ENCODE measurements around the gene ARSJ.
"Not testable (repeated sequence)": the region's sequence is repeated elsewhere in the genome, so short reads cannot be mapped to it uniquely, and the experiment has no call there.

ARSJ gene

DNA sequence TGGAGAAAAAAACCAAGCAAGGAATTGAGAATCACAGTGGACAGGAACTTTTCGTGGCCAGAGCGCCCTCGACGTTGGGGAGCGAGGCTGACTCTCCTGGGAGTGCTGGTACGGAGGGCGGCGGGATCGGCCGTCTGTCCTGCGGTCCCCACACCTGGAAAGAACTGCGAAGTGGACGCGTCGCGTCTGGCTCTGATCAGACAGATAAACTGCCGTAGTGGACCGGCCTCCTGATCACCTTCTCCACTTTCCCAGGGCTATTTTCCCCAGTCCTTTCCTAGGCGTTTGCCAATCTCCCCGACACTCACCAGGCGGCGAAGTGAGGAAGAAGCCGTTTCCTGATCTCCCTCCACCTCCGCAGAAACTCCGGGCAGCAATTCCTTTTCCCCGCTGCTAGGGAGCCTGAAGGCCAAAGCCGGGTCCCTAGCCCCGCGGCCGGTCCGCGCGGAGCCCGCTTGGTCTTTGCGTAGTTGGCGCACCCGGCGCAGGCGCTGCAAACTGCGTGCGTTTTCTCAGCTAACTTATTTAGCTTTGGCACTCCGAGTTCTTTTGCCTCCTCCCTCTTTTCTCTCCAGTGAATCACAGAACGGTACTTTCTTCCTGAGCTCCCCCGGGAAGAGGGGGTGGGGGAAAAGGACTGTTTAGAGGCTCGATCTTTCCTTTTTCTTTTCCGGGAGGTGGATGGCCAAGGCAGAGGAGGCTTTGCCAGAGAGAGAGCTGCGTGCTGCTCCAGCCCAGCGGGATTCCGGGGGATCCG, at the start of gene ARSJ:
TSS of gene ARSJ (minus strand) at position 500 of the 757 bp plus-strand sequence. CDS start 813 bp downstream, outside the sequence.
- peak; percentile 83 for DNase-seq (ENCODE audit: low spot score)

DNA sequence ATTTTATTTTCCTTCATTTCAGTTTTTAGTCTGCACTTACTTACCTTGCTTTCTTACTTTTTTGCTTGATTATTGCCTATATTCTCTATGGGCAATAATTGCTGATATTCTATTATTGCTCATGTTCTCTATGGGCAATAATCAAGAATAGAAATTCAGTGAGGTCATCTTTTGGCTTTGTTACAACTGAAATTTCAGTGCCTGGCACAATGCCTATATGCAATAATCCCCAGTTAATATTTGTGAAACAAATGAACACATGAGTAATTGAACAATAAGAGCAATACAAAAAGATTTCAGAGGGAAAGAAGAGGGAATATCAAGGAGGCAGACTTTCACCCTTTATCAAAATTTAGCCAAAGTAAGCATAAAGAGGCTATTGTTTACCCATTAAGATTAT, 48.6 kb upstream of the ARSJ start:
- DNase-seq (ENCODE audit: low spot score), result no peak

DNA sequence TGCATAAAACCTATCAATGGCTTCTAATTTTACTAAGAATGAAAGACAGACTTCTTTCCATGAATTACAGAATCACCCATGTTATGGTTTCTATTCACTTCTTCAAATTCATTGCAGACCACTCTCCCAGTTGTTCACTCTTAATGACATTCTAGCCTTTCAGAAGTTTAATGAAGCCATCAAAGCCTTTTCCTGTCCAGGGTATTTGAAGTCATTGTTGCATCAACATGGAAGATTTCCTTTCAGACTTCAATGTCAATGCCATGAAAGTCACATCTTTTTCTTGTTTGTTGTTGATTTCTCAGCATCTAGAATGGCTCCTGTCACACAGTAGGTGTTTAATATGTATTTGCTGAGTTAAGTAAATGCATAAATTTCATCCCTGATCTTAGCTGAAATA, 48.1 kb upstream of the ARSJ start:
- DNase-seq (ENCODE audit: low spot score), result no peak

DNA sequence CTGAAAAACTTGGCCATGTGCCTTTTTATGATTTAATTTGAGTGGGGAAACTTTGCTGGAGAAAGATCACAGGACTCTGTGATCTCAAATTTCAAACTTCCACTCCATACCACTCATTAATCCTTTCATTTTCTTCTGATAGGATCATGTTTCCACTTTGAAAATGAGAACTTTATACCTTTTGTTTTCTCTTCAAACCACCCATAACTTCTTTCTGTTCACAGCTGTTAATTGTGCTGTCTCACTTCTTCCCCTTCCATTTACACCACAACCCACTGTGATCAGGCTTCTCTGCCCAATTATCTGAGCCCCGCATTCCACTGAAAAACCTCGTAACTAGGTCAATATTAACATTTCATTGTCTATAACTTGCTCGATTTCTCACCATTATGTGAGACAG, 47.0 kb upstream of the ARSJ start:
- DNase-seq (ENCODE audit: low spot score), result no peak

DNA sequence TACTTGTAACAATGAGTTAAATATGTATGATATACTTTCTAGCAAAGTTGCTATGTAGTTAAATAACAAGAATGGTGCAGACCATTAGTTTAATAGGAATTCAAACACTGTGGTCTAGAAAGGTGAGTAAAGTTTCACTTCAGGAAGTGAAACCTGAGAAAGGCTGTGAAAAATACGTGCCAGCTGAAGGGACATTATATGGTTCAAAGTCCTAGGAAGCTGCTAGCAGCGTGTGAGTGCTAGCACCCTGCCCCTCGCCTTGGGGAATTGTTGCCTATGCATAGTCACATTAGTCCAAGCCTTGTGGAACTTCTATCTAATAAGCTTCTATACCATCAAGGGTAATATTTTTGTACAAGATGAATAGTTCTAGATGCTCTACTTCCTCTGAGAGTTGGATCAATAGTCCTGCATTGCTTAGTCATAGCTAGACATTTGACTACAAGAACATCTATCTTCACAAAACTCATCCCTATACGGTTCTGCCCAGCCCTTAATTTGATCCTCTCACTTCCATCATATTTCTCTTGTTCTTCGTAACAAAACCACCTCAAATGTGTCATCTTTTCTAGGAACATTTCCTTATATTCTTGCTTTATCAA, 45.8 kb upstream of the ARSJ start:
- no peak for DNase-seq (ENCODE audit: low spot score)

DNA sequence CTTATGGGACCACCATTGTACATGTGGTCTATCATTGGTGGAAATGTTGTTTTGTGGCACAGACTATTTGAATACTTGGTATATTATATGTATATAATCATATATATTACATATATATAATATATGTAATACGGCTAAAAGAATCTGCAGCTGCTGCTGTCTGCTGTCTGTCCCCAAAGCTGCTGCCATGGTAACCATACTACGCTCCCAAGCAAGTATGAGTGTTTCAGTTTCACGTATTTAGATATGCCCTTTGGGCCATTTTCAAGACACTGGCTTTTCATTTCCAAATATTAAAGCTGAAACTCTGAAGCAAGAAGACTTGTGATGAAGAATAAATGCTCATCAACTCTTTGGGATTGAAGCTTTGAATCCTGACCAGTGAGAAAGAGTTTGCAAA, 42.0 kb upstream of the ARSJ start:
- no peak for DNase-seq (ENCODE audit: low spot score)

DNA sequence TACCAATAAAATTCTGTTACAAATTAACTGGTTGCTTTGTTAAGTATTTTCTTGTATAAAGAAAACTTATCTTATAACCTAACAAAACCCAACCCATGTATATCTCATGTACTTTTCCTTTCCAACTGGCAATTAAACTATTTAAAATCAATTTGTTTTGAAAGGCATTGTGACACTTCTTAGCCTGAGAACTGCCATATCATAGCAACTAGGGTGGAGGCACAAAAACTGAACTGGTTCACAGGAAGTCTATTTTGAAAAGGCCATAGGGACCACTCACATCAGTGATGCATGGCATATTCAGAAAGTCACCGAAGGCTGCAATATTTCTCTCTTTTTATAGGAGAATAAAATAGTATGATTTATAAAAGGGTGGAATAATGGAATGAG, 40.5 kb upstream of the ARSJ start:
- DNase-seq (ENCODE audit: low spot score), result no peak

DNA sequence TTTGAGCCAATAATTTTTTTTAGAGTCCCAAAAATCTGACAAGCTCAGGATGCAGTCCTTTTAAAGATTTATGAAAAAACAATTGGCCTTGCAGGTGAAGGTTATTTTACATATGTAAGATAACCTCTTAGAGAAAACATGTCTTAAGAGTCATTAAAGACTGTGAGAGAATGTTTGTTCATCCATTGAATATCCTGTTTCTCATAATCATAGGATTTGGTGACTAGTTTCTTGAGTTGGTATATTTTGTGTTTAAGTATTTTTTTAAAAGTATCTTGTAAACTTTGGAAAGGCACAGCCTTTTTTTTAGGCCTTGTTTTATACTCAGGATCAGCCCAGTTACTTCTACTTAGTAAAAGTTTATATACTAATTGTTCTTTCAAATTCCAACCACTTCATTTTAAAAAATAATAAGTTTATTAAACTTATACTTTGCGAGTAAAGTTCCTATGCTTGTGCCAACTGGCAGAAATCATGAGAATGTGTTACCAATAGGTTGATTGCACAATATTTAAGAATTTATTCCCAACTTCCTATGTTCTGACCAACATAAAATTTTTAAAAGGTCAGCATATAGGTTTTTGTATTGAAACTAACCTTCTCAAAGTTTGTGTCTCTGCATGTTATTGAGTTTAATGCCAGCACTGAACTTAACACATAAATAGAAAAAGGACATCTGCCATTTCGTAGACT, 40.0 kb upstream of the ARSJ start:
- no peak for DNase-seq (ENCODE audit: low spot score)

DNA sequence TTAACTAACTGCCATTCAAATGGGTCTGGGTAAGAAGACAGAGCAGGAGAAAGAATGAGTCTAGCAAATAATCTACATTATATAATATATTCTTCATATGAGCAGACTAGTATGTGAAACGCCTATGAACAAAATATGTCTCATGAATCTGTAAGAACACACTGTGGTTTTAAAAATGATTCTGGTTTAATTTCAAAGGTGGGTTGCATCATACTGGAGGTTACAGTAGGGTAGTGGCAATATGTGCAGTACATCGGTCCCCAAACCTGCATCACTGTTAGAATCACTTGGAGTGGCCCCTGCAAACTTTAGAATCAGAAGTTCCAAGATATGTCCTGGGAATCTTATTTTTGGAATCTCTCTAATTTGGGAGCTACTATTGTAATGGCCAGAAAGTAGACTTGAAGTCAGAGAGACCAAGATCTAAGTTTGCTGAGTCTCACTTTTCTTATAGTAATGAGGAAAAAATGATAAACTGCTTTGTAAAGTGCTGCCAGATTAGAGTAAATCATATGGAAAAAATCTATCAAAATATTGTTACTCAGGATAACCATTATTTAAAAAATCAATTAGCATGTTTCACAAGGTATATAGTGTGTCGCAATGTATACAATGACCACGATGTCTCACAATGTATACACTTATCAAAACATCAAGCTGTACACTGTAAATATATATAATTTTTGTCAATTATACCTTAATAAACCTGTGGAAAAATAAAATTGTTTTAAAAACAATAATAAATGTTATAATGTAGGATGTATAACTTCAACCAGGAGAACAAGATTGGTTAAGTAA, 37.9 kb upstream of the ARSJ start:
- DNase-seq (ENCODE audit: low spot score), result no peak

DNA sequence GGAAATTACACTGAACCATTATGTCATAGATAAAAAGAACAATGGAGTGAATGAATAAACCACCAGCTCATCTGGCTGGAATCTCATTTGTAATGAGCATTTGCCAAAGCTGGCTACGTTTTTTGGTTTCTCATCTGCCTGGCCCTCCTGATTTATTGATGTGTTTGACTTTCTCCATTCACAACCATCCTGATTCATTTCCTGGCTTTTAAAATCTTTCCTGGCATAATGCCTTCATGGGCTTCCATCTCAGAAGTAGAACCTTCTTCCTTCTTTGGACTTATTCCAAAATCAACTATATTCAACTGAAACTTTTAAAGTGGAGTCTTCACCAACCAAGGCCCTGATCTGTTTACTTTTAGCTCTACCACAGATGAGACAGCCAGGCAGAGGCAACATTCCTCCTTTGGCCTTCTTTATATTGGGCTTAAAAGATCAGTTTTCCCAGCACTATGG, 36.0 kb upstream of the ARSJ start:
- DNase-seq (ENCODE audit: low spot score), result peak; percentile 88

DNA sequence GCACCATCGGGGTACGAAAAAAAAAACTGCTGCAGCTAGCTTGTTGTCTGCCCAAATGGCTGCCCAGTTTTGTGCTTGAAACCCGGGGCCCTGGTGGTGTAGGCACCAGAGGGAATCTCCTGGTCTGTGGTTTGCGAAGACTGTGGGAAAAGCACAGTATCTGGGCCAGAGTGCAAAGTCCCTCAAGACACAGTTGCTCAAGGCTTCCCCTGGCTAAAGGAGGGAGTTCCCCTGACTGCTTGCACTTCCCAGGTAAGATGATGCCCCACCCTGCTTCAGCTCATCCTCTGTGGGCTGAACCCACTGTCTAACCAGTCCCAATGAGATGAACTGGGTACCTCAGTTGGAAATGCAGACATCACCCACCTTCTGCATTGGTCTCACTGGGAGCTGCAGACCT, 33.8 kb upstream of the ARSJ start:
- not testable (repeated sequence) for DNase-seq (ENCODE audit: low spot score)

DNA sequence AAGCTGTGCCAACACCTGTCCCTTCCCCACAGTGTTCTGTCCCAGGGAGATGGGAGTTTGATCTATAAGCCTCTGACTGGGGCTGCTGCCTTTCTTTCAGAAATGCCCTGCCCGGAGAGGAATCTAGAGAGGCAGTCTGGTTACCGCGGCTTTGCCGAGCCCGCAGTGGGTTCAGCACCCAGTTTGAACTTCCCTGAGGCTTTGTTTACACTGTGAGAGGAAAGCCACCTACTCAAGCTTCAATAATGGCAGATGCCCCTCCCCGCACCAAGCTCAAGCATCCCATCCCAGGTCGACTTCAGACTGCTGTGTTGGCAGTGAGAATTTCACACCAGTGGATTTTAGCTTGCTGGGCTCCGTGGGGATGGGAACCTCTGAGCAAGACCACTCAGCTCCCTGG, 33.3 kb upstream of the ARSJ start:
- no peak for DNase-seq (ENCODE audit: low spot score)

DNA sequence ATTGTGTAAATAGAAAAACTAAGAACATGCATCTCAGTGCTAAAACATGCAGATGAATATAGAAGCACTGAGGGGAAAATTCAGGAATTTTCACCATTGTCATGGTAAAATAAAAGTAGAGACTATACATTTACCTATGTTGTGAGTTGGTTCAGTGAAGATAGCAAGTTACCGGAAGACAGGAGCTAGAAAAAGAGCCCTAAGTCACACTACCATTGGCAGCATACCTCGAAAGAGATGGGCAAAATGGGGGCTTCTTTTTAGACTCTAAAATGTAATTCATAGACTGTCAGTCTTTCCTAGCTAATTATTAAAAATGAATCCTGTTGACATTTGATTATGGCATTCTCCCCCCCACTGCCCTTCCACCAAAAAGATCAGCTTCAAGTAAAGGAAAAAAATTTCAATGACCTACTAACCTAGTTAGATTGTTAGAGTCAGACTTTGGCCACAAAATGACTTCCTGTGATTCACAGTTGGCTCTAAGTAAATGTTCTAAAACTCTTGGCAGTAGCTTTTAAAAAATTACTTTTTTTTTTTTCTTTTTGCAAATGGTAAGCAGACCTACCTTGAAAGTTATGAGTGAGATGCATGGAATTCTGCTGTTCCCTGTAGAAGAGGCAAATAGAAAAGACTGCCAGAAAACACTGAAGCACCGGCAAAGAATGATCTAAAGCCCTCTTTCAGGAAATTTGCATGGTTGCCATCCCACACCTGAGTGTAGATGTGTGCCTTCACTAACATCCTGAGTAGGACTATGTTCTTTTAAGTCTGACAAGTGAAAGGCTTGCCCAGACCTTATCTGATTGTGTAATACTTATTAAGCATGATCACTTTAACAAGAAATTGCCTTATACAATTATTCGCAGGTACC, 26.4 kb upstream of the ARSJ start:
- peak; percentile 55 for DNase-seq (ENCODE audit: low spot score)

DNA sequence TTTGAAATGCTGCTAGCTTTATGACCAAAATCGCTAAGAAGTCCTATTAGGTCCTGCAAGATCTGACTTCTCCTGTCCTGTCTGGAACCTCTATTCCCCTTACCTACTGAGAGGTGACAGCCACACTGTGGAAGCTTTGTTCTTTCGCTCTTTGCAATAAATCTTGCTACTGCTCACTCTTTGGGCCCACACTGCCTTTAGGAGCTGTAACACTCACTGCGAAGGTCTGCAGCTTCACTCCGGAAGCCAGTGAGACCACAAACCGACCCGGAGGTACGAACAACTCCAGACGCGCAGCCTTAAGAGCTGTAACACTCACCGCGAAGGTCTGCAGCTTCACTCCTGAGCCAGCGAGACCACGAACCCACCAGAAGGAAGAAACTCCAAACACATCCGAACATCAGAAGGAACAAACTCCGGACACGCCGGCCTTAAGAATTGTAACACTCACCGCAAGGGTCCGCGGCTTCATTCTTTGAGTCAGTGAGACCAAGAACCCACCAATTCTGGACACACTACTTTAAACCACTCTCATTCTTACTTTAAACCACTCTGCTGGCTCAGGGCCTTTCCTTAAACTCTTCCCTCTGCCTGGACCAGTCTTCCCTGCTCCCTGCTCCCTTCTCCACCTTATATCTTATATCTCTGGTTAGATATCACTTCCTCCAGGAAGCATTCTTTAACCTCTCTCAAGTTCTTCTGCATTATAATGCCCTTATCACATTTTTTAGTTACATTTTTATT, 25.2 kb upstream of the ARSJ start:
- not testable (repeated sequence) for DNase-seq (ENCODE audit: low spot score)

DNA sequence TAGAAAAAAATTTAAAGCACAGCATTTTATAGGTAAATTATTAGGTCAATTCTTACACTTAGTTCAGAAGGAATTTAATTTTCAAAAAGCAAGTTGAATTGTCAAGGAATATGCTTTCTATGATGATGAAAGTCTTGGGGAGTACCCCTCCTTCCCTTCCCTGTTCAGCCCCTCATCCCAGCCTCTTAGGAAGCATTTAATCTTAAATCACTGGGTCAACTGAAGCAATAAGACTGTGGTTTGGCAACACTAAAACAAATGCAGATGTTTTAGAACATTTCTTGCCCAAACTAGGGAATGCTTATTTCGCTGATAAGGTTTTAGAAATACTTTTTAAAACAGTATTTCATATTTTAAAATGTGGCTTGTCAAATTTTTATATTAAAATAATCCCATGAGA, 19.1 kb upstream of the ARSJ start:
- DNase-seq (ENCODE audit: low spot score), result peak; percentile 17

DNA sequence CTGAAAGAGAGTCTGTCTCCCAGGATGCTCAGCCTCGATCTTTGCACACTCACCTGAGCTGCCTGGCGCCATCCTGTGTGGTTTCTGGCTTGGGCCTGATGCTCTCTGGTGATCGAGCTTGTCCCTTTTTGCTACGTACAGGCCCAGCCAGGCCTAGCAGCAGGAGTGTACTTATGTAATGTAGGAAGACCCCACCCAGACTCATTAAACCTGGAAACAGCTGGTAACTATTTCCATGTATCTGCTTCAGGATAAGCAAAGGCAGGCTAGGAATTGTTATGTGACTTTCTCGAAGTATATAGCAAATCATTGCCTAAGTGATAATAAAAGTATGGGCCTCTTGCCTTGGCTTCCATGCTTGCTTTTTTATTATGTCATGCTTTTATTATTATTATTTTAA, 18.6 kb upstream of the ARSJ start:
- no peak for DNase-seq (ENCODE audit: low spot score)

DNA sequence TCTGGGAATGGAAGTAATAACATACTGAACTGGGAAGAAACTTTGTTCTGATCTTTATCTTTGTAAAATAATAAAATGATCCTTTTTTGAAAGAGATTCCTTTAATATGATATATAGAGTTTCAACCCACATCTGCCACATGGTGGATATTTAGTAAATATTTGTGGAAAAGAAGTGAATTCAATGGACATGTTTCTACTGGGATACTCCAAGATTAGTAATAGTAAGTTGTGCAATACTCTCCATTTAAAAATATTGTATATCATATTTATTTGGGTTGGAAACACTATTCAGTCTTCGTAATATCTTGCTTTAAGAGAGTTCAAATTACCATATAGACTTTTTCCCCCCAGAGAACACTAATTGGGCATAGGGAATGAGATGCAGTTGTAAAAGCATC, 17.8 kb upstream of the ARSJ start:
- DNase-seq (ENCODE audit: low spot score), result no peak

DNA sequence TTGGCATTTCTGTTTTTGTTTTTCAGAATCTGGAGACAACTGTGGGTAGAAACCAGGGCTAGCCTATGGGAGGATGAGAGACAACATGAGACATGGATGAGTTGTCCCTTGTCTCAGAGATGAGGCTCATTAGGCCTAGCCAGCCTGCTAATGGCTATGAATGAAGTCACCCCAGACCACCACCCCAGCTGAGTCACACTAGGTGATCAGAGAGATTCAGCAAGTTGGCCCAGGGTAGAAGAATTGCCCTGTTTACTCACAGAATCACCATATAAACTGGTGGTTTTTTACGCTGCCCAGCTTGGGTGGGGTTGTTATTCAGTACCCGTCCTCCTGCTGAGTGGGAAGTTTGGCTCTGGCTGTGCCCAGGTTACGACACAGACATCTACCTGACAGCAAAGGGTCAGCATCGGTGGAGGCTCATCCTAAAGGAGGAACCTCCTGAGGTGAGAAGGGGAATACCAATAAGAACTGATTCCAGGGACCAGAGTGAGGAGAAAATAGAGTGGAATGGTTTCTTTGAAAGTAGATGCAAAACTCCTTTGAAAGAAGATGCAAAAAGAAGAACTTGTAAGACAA, 17.2 kb upstream of the ARSJ start:
- DNase-seq (ENCODE audit: low spot score), result peak; percentile 47

DNA sequence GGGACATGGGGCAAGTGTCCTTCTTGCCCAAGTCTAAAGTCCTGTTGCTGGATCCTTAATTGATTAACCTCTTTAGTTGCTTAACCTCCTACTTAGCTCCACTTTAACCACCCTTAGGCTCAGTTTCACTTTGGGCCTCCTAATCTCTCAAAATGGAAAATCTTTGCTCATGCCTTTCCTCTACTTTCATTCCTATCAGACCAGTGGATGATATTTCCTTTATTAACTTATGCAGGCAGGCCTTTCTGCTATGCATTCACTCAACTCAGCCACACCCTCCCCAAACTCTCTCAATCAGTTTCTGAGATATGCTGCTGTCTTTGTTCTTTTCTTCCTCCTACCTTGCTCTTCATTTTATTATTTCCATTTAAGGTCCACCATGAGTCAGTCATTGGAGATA, 14.4 kb upstream of the ARSJ start:
- DNase-seq (ENCODE audit: low spot score), result no peak

DNA sequence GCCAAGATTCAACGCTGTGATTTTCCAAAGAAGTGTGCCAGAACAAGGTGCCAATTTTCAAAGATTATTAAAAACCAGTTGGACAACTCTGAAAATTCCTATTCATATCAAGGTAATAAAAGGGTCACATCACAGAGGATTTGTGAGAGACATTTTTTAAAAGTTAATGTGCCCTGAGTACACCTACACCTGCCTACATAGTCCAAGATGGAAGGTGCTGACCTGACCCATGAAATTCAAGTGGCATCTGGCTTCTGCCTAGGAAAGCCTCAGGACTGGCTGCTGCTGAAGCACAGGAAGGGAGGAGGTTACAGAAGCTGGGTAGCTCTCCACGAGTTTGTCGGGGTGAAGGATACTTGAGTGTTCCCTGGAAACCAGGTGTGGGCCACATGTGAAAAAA, 11.4 kb upstream of the ARSJ start:
- no peak for DNase-seq (ENCODE audit: low spot score)

All from AG20443 (cell line).